ENCODE results near the gene KCNIP4.

DNA sequence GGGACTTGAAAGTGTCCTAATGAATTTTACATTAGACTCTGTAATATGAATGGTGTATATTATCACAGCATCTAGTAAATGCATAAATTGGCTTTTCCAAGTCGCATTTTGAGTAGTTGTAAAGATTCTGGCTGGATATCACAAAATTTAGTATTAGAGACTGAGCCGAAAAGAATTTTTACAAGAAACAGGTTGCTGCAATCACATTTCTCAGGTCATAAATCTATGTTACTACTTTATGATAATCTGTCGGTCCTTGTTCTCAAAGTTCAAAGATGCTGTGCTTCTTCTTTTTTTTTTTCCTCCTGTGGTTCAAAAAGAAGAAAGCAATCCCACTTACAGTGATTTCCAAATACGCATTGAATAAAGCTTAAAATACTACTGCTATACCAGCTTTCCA lies 253.4 kb downstream of the KCNIP4 start:
- no peak for TF ChIP-seq EZH2 (IDR thresholded peaks at IDR 0.05)
- TF ChIP-seq POLR2AphosphoS5 (IDR thresholded peaks at IDR 0.05; ENCODE audit: borderline replicate concordance, low read depth, low read length): no peak
- TF ChIP-seq FOXP2 (optimal IDR thresholded peaks at IDR 0.05; ENCODE audit: control extremely low read depth, extremely low read length, insufficient read depth): no peak
